ENCODE results near the gene AOC1.

- no peak for TF ChIP-seq POLR2A (IDR thresholded peaks at IDR 0.05)
- TF ChIP-seq CTCF (IDR thresholded peaks at IDR 0.05): no peak
Observed at GRCh38 chr7:150851492-150852370, 586 bp upstream of the AOC1 start.
